Measurements from ENCODE around the gene RFNG.

DNA sequence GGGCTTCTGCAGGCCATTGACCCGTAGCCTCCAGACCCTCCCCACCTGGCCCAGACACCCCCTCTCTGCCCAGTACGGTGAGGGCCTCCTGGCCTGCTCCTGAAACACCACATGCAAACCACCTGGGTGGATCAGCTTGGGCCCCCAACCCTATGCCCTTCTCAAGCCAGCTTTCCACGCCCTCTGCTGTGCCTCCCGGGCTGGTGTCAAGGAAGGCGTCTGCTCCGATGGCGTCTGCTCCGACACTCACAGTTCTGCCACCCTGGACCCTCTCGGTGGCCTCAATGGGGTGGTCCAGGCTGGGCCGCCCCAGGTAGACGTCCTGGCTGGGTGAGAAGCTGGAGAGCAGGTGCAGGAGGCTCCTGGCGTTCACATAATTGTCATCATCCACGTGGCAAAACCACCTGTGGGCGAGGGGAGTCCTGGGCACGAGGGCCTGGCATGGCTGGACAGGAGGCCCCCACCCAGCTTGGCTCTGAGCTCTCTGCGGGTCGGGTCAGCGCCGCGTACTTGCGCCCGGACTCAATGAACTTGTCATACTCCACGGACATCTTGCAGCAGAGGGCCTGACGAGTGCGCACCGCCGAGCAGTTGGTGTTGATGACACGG lies 1.4 kb downstream of the RFNG start:
- TF ChIP-seq, protein P1, sequence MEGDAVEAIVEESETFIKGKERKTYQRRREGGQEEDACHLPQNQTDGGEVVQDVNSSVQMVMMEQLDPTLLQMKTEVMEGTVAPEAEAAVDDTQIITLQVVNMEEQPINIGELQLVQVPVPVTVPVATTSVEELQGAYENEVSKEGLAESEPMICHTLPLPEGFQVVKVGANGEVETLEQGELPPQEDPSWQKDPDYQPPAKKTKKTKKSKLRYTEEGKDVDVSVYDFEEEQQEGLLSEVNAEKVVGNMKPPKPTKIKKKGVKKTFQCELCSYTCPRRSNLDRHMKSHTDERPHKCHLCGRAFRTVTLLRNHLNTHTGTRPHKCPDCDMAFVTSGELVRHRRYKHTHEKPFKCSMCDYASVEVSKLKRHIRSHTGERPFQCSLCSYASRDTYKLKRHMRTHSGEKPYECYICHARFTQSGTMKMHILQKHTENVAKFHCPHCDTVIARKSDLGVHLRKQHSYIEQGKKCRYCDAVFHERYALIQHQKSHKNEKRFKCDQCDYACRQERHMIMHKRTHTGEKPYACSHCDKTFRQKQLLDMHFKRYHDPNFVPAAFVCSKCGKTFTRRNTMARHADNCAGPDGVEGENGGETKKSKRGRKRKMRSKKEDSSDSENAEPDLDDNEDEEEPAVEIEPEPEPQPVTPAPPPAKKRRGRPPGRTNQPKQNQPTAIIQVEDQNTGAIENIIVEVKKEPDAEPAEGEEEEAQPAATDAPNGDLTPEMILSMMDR (IDR thresholded peaks at IDR 0.05): no peak
- TF ChIP-seq POLR2A (IDR thresholded peaks at IDR 0.05): no peak
